Suprapubic skin (tissue), 4 donors: ENCODE measurements around the gene NUP210L.

ENCODE experiments used
- CTCF ChIP-seq, 2 donors: fragments of 200-600 bp in 1 of 2; fragments of 450-650 bp in 1 of 2; sonication (generic) in 1 of 2; IDR thresholded peaks; one replicate each; pipeline ENCODE4 v1.5.1; 2016 to 2019; ENCODE audit warnings: antibody characterized with exemption in 2 of 2, mild to moderate bottlenecking in 1 of 2, moderate library complexity in 1 of 2
- POLR2A ChIP-seq, 2 donors: fragments of 450-650 bp; IDR thresholded peaks; one replicate each; pipeline ENCODE4 v1.6.1; 2017; ENCODE audit warnings: antibody characterized with exemption in 2 of 2, mild to moderate bottlenecking in 2 of 2, moderate library complexity in 2 of 2
- POLR2AphosphoS5 ChIP-seq, 3 donors: sonication (generic); formaldehyde crosslinking; IDR thresholded peaks; one replicate each; pipeline ENCODE4 v1.6.1; 2017; ENCODE audit warnings: antibody characterized with exemption in 3 of 3

GRCh38 chr1:153973525-153973924, 181.3 kb downstream of the NUP210L start:
- TF ChIP-seq POLR2AphosphoS5 (IDR thresholded peaks at IDR 0.05) (no peak), POLR2A (IDR thresholded peaks at IDR 0.05) (no peak), CTCF (IDR thresholded peaks at IDR 0.05) (no peak)
